SK-N-SH (cell line): ENCODE results near the gene EXOC3. TPM values are rescaled to one million over a fixed set of nuclear protein-coding genes. Genes with fewer than 3 reads are reported as not detected.

Source experiments
- CTCF ChIA-PET: fragments of 300-600, 350-600 bp; formaldehyde crosslinking; extraction: SDS; loops from one replicate; lab custom pipeline; 2021; lab: Yijun Ruan, JAX
- POLR2A ChIA-PET: fragments of 350-600 bp; sonication (Branson Sonifier 250); formaldehyde crosslinking; extraction: SDS; loops from one replicate; lab custom pipeline; 2020; ENCODE audit warnings: antibody characterized with exemption, inconsistent platforms; lab: Yijun Ruan, JAX
- DNase-seq: peaks from one replicate; pipeline ENCODE4 v3.0.0; 2012
- H2AFZ ChIP-seq: fragments of 200-600 bp; sonication (generic); 2 replicates; pipeline ENCODE4 v1.8.1; 2016; ENCODE audit warnings: antibody characterized with exemption, mild to moderate bottlenecking, low read depth
- H3F3A ChIP-seq: fragments of 200-600 bp; sonication (generic); replicated peaks from 2 replicates; pipeline ENCODE3; 2016; ENCODE audit warnings: antibody characterized with exemption, mild to moderate bottlenecking; ENCODE audit not compliant: insufficient read depth
- H3K27ac ChIP-seq, 2 experiments: fragments of 200-500 bp in 1 of 2; fragments of 200-600 bp in 1 of 2; sonication (Bioruptor generic) in 1 of 2; sonication (generic), shearing (Covaris generic) in 1 of 2; 2 replicates each; pipeline versions ENCODE4 v1.5.1 to v1.6.1; 2014 to 2016; ENCODE audit warnings: low read depth in 2 of 2, inconsistent platforms in 1 of 2, low read length in 1 of 2, mild to moderate bottlenecking in 1 of 2, mixed read lengths in 1 of 2
- H3K27me3 ChIP-seq: fragments of 200-600 bp; sonication (generic), shearing (Covaris generic); 2 replicates; pipeline ENCODE4 v1.6.1; 2016; ENCODE audit warnings: mixed run types; ENCODE audit not compliant: insufficient read depth
- H3K36me3 ChIP-seq, 2 experiments: fragments of 200-500 bp in 1 of 2; fragments of 200-600 bp in 1 of 2; sonication (Bioruptor generic) in 1 of 2; sonication (generic) in 1 of 2; replicated peaks in 1 of 2; 2 replicates each; pipeline versions ENCODE3 to v1.5.1; 2014 to 2016; ENCODE audit warnings: low read length in 1 of 2, mild to moderate bottlenecking in 1 of 2; ENCODE audit not compliant: insufficient read depth in 2 of 2, control insufficient read depth in 1 of 2
- H3K4me1 ChIP-seq, 2 experiments: fragments of 200-500 bp in 1 of 2; fragments of 200-600 bp in 1 of 2; sonication (Bioruptor generic) in 1 of 2; sonication (generic), shearing (Covaris generic) in 1 of 2; 2 replicates each; pipeline versions ENCODE4 v1.5.1 to v1.6.1; 2014 to 2016; ENCODE audit warnings: low read depth in 1 of 2, low read length in 1 of 2, mixed run types in 1 of 2; ENCODE audit not compliant: insufficient read depth in 2 of 2, control insufficient read depth in 1 of 2
- H3K4me2 ChIP-seq: fragments of 200-600 bp; sonication (generic), shearing (Covaris generic); 2 replicates; pipeline ENCODE4 v1.6.1; 2017; ENCODE audit warnings: mixed run types
- H3K4me3 ChIP-seq, 2 experiments: fragments of 200-500 bp in 1 of 2; fragments of 200-600 bp in 1 of 2; sonication (Bioruptor generic) in 1 of 2; sonication (generic), shearing (Covaris generic) in 1 of 2; 2 replicates each; pipeline versions ENCODE4 v1.5.1 to v1.8.1; 2014 to 2016; ENCODE audit warnings: low read depth in 2 of 2, inconsistent platforms in 1 of 2, low read length in 1 of 2, mild to moderate bottlenecking in 1 of 2, mixed read lengths in 1 of 2, moderate library complexity in 1 of 2
- H3K79me2 ChIP-seq: fragments of 200-600 bp; sonication (generic); 2 replicates; pipeline ENCODE4 v1.8.1; 2017; ENCODE audit warnings: mild to moderate bottlenecking; ENCODE audit not compliant: insufficient read depth
- H3K9ac ChIP-seq: fragments of 200-600 bp; sonication (generic); 2 replicates; pipeline ENCODE4 v1.6.1; 2017; ENCODE audit warnings: mixed run types
- H3K9me2 ChIP-seq: fragments of 200-600 bp; sonication (generic); 2 replicates; pipeline ENCODE4 v1.6.1; 2017; ENCODE audit warnings: mixed run types
- H3K9me3 ChIP-seq: fragments of 200-600 bp; sonication (generic); 2 replicates; pipeline ENCODE4 v1.6.1; 2017; ENCODE audit warnings: mixed run types, mild to moderate bottlenecking, moderate library complexity
- H4K20me1 ChIP-seq: fragments of 200-600 bp; sonication (generic); 2 replicates; pipeline ENCODE4 v1.6.1; 2017; ENCODE audit warnings: mild to moderate bottlenecking, mixed run types; ENCODE audit not compliant: insufficient read depth
- CHD2 ChIP-seq: fragments of 150-350 bp; IDR thresholded peaks from 2 replicates; pipeline ENCODE4 v1.6.1; 2018; ENCODE audit warnings: low read length; ENCODE audit not compliant: partially characterized antibody
- EP300 ChIP-seq, 2 experiments: IDR thresholded peaks; 2 replicates each; pipeline versions ENCODE4 v1.4.0 to v1.6.1; 2012; ENCODE audit warnings: borderline replicate concordance in 1 of 2, low read depth in 1 of 2, low read length in 1 of 2
- FOXJ3 ChIP-seq: sonication (generic); formaldehyde crosslinking; IDR thresholded peaks from 2 replicates; pipeline ENCODE4 v1.5.1; 2020; ENCODE audit warnings: mild to moderate bottlenecking, missing genetic modification reagents
- FOXM1 ChIP-seq: IDR thresholded peaks from 2 replicates; pipeline ENCODE4 v1.4.0; 2012; ENCODE audit warnings: low read depth, mild to moderate bottlenecking
- GATA2 ChIP-seq: sonication (generic); formaldehyde crosslinking; IDR thresholded peaks from 2 replicates; pipeline ENCODE4 v1.5.0; 2020; ENCODE audit warnings: mild to moderate bottlenecking, missing genetic modification reagents
- MEF2A ChIP-seq: IDR thresholded peaks from 2 replicates; pipeline ENCODE4 v1.4.0; 2012; ENCODE audit warnings: low read depth, borderline replicate concordance
- NRF1 ChIP-seq: IDR thresholded peaks from 2 replicates; pipeline ENCODE4 v1.6.1; 2012; ENCODE audit warnings: low read depth, mild to moderate bottlenecking, low read length
- POLR2AphosphoS5 ChIP-seq: IDR thresholded peaks from 2 replicates; pipeline ENCODE4 v1.6.1; 2012; ENCODE audit warnings: low read depth, low read length
- RAD21 ChIP-seq: IDR thresholded peaks from 2 replicates; pipeline ENCODE4 v1.6.1; 2012; ENCODE audit warnings: mild to moderate bottlenecking, low read length
- RXRA ChIP-seq: IDR thresholded peaks from 2 replicates; pipeline ENCODE4 v1.4.0; 2012; ENCODE audit warnings: low read depth, mild to moderate bottlenecking, borderline replicate concordance
- SIN3A ChIP-seq: IDR thresholded peaks from 2 replicates; pipeline ENCODE4 v1.6.1; 2012; ENCODE audit warnings: low read depth, mild to moderate bottlenecking, low read length, moderate library complexity, borderline replicate concordance
- TEAD4 ChIP-seq: IDR thresholded peaks from 2 replicates; pipeline ENCODE4 v1.4.0; 2012; ENCODE audit warnings: mild to moderate bottlenecking, borderline replicate concordance; ENCODE audit not compliant: insufficient read depth
- WGBS: methylation state at CpG from one replicate; pipeline ENCODE4 v1.1.6; 2017; ENCODE audit warnings: low lambda C conversion rate; 5-methylcytosine and 5-hydroxymethylcytosine counted together
- polyA plus RNA-seq, 3 experiments: library from polyadenylated mRNA; depleted of rRNA; stranded (reverse); fragments of >200 nt; gene quantifications; 2 replicates each; pipeline ENCODE4 v1.2.3, GENCODE V29; 2012
- TF ChIP-seq, protein P1 (sequence below): IDR thresholded peaks from 2 replicates; pipeline ENCODE4 v1.6.1; 2012; ENCODE audit warnings: mild to moderate bottlenecking, low read depth, low read length, moderate library complexity
- TF ChIP-seq, protein P2 (sequence below): IDR thresholded peaks from 2 replicates; pipeline ENCODE4 v1.4.0; 2012; ENCODE audit warnings: low read depth
- TF ChIP-seq, protein P3 (sequence below): fragments of 150-350 bp; IDR thresholded peaks from 2 replicates; pipeline ENCODE4 v1.6.1; 2017; ENCODE audit warnings: antibody characterized with exemption, low read length, low read depth, borderline replicate concordance

EXOC3 gene
- polyA plus RNA-seq, 1 of the 3 experiments (the other 2 are of a cell fraction) = 25.7 TPM

DNA sequence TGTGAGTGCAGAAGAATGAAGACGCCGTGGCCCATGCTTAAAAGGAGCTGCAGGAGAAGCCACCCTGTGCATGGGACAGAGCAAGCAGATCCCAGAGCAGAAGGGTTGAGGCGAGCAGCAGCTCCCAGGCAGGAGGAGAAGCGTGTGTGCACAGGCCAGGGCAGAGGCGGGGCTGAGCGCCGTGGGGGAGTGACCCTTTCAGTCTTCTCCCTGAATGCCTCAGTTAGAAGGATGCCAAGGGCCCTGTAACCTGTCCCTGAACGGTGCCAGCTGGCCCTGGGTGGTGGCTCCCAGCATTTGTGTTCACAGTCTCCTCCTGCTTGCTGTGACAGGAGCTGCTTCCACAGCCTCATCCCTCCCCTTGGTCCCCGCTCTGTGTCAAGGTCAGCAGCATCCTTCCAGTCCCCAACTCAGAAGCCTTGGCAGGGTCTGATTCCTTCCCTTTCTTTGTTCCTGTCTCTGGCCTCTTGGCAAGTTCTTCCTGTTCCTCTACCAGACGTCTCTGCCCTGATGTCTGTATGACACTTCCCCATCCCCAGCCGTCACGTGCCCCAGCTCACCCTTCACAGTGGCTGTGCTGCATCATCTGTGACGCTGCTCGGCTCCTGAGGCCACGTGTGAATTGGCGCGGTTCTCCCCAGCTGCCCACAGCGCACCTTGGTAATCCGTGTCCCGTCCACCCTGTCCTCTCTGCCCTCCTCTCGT, 5.2 kb downstream of the EXOC3 start:
- no peak for DNase-seq
- Histone ChIP-seq H3K36me3 (peaks cover 51 to 67% of the 10 kb centered on the region in 2 experiments), H3K9ac (no peak overlapping the region), H4K20me1 (no peaks in the 10 kb centered on the region; the same call in 1 of the 2 replicates)
- TF ChIP-seq MEF2A = no peak
- TF ChIP-seq, protein P1, sequence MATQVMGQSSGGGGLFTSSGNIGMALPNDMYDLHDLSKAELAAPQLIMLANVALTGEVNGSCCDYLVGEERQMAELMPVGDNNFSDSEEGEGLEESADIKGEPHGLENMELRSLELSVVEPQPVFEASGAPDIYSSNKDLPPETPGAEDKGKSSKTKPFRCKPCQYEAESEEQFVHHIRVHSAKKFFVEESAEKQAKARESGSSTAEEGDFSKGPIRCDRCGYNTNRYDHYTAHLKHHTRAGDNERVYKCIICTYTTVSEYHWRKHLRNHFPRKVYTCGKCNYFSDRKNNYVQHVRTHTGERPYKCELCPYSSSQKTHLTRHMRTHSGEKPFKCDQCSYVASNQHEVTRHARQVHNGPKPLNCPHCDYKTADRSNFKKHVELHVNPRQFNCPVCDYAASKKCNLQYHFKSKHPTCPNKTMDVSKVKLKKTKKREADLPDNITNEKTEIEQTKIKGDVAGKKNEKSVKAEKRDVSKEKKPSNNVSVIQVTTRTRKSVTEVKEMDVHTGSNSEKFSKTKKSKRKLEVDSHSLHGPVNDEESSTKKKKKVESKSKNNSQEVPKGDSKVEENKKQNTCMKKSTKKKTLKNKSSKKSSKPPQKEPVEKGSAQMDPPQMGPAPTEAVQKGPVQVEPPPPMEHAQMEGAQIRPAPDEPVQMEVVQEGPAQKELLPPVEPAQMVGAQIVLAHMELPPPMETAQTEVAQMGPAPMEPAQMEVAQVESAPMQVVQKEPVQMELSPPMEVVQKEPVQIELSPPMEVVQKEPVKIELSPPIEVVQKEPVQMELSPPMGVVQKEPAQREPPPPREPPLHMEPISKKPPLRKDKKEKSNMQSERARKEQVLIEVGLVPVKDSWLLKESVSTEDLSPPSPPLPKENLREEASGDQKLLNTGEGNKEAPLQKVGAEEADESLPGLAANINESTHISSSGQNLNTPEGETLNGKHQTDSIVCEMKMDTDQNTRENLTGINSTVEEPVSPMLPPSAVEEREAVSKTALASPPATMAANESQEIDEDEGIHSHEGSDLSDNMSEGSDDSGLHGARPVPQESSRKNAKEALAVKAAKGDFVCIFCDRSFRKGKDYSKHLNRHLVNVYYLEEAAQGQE = no peak
- TF ChIP-seq FOXJ3 (CRISPR knock-in tag) = no peak
- TF ChIP-seq FOXM1 = no peak
- TF ChIP-seq RAD21 = no peak
- TF ChIP-seq SIN3A = no peak
- TF ChIP-seq NRF1 = no peak
- TF ChIP-seq, protein P2, sequence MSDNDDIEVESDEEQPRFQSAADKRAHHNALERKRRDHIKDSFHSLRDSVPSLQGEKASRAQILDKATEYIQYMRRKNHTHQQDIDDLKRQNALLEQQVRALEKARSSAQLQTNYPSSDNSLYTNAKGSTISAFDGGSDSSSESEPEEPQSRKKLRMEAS = no peak
- no peak for TF ChIP-seq CHD2
- TF ChIP-seq EP300 (IDR thresholded peaks at IDR 0.05; ENCODE audit: borderline replicate concordance in 1 of 2, low read depth in 1 of 2, low read length in 1 of 2) = no peak
- TF ChIP-seq RXRA = no peak
- TF ChIP-seq, protein P3, sequence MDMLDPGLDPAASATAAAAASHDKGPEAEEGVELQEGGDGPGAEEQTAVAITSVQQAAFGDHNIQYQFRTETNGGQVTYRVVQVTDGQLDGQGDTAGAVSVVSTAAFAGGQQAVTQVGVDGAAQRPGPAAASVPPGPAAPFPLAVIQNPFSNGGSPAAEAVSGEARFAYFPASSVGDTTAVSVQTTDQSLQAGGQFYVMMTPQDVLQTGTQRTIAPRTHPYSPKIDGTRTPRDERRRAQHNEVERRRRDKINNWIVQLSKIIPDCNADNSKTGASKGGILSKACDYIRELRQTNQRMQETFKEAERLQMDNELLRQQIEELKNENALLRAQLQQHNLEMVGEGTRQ = no peak
- TF ChIP-seq POLR2AphosphoS5 = no peak
- no peak for TF ChIP-seq TEAD4
- TF ChIP-seq GATA2 (CRISPR knock-in tag) = no peak
- TF ChIP-seq, all 33 proteins: peak for 0
- Histone ChIP-seq H2AFZ (no peak overlapping the region), H3K27me3 (no peaks in the 10 kb centered on the region), H3K79me2 (peaks cover 47% of the 10 kb centered on the region), H3K4me2 (no peak overlapping the region), H3F3A (no peaks in the 10 kb centered on the region), H3K9me2 (no peaks in the 10 kb centered on the region), H3K9me3 (peaks cover 11% of the 10 kb centered on the region), H3K4me1 (peaks cover 0 to 11% of the 10 kb centered on the region in 2 experiments; a peak in 1 of 4 replicates), H3K4me3 (no peak overlapping the region), H3K27ac (no peak overlapping the region)
- ChIA-PET POLR2A (no interaction called here), CTCF (interaction anchor here (1.0 to 1.3 kb wide), 2 partner anchors 10 to 131 kb away, joined by 3 read pairs; no protein-coding TSS in a partner anchor)
- 92% methylated on average over 18 of the region's 21 CpGs for WGBS
